ENCODE results near the gene ATP11C.
A peak's percentile ranks its signal among the peaks of the same experiment; 100 is the strongest.

ATP11C gene

GRCh38 chrX:139875841-139876240, 57.0 kb downstream of the ATP11C start:
- no peaks in the 10 kb centered on the region for H3K36me3 ChIP-seq (ENCODE audit: control insufficient read depth in 1 of 2, insufficient read depth in 2 of 2, low read length in 2 of 2)
- H2AFZ ChIP-seq (ENCODE audit: insufficient read depth, low read length, poor library complexity): no peak overlapping the region
- DNase-seq: no peak
- H2AK5ac ChIP-seq (ENCODE audit: low read length): no peak overlapping the region
- H3K4me2 ChIP-seq (ENCODE audit: low read length): no peak overlapping the region
- no peak overlapping the region for H4K8ac ChIP-seq (ENCODE audit: low read depth, low read length)
- no peak overlapping the region for H3K23ac ChIP-seq (ENCODE audit: low read length)
- no CpG with 5 or more reads among the region's 2 CpGs for WGBS (ENCODE audit: extremely low coverage, insufficient coverage, insufficient read length)
- no peak overlapping the region for H3K14ac ChIP-seq (ENCODE audit: low read length)
- H3K9ac ChIP-seq (ENCODE audit: low read length): no peak overlapping the region
- no peaks in the 10 kb centered on the region for H3K79me1 ChIP-seq (ENCODE audit: low read length)
- H2BK120ac ChIP-seq (ENCODE audit: insufficient read depth, low read length, poor library complexity): no peak overlapping the region
- H3K27me3 ChIP-seq (ENCODE audit: insufficient read depth, low read length): no peaks in the 10 kb centered on the region
- no peaks in the 10 kb centered on the region for H3K79me2 ChIP-seq (ENCODE audit: control insufficient read depth, insufficient read depth, low read length, poor library complexity)
- H4K12ac ChIP-seq (ENCODE audit: low read depth, low read length): no peak overlapping the region
- no peaks in the 10 kb centered on the region for H3K9me3 ChIP-seq (ENCODE audit: insufficient read depth, low read depth, low read length)
- H3K18ac ChIP-seq (ENCODE audit: low read length): no peak overlapping the region
- H2BK5ac ChIP-seq (ENCODE audit: low read depth, low read length, poor library complexity): no peak overlapping the region
- no peak overlapping the region for H3K4ac ChIP-seq (ENCODE audit: low read depth, low read length)
- H3K4me3 ChIP-seq (ENCODE audit: low read depth, low read length): no peak overlapping the region
- no peak overlapping the region for H3K27ac ChIP-seq (ENCODE audit: low read depth, low read length)
- no peak overlapping the region for H4K91ac ChIP-seq (ENCODE audit: low read depth, low read length)
- H2BK12ac ChIP-seq (ENCODE audit: low read length): no peak overlapping the region
- peaks cover 0 to 4% of the 10 kb centered on the region in 2 experiments for H3K4me1 ChIP-seq (ENCODE audit: control insufficient read depth in 1 of 2, insufficient read depth in 2 of 2, low read length in 2 of 2)

GRCh38 chrX:139869796-139870195, 63.1 kb downstream of the ATP11C start:
- Histone ChIP-seq H3K4me1 (ENCODE audit: control insufficient read depth in 1 of 2, insufficient read depth in 2 of 2, low read length in 2 of 2) (no peaks in the 10 kb centered on the region), H3K36me3 (ENCODE audit: control insufficient read depth in 1 of 2, insufficient read depth in 2 of 2, low read length in 2 of 2) (no peaks in the 10 kb centered on the region), H3K27me3 (ENCODE audit: insufficient read depth, low read length) (no peaks in the 10 kb centered on the region), H2BK5ac (ENCODE audit: low read depth, low read length, poor library complexity) (no peak overlapping the region), H2AFZ (ENCODE audit: insufficient read depth, low read length, poor library complexity) (no peak overlapping the region), H3K23ac (ENCODE audit: low read length) (no peak overlapping the region), H2BK120ac (ENCODE audit: insufficient read depth, low read length, poor library complexity) (no peak overlapping the region), H3K27ac (ENCODE audit: low read depth, low read length) (no peak overlapping the region), H2BK12ac (ENCODE audit: low read length) (no peak overlapping the region), H3K4me2 (ENCODE audit: low read length) (no peak overlapping the region), H3K9ac (ENCODE audit: low read length) (no peak overlapping the region), H3K18ac (ENCODE audit: low read length) (no peak overlapping the region), H3K14ac (ENCODE audit: low read length) (no peak overlapping the region), H3K9me3 (ENCODE audit: insufficient read depth, low read depth, low read length) (no peaks in the 10 kb centered on the region), H3K79me1 (ENCODE audit: low read length) (no peaks in the 10 kb centered on the region), H4K12ac (ENCODE audit: low read depth, low read length) (no peak overlapping the region), H3K4me3 (ENCODE audit: low read depth, low read length) (no peak overlapping the region), H3K79me2 (ENCODE audit: control insufficient read depth, insufficient read depth, low read length, poor library complexity) (no peaks in the 10 kb centered on the region), H4K91ac (ENCODE audit: low read depth, low read length) (no peak overlapping the region), H2AK5ac (ENCODE audit: low read length) (no peak overlapping the region), H3K4ac (ENCODE audit: low read depth, low read length) (no peak overlapping the region), H4K8ac (ENCODE audit: low read depth, low read length) (no peak overlapping the region)
- no CpG with 5 or more reads among the region's 1 CpG for WGBS (ENCODE audit: extremely low coverage, insufficient coverage, insufficient read length)
- DNase-seq: no peak

- Histone ChIP-seq H3K23ac (ENCODE audit: low read length) (no peak overlapping the region), H3K18ac (ENCODE audit: low read length) (no peak overlapping the region), H2AFZ (ENCODE audit: insufficient read depth, low read length, poor library complexity) (no peak overlapping the region), H3K9ac (ENCODE audit: low read length) (no peak overlapping the region), H2AK5ac (ENCODE audit: low read length) (no peak overlapping the region), H3K27me3 (ENCODE audit: insufficient read depth, low read length) (no peaks in the 10 kb centered on the region), H4K91ac (ENCODE audit: low read depth, low read length) (no peak overlapping the region), H3K36me3 (ENCODE audit: control insufficient read depth in 1 of 2, insufficient read depth in 2 of 2, low read length in 2 of 2) (no peaks in the 10 kb centered on the region), H3K4me3 (ENCODE audit: low read depth, low read length) (no peak overlapping the region), H3K4me1 (ENCODE audit: control insufficient read depth in 1 of 2, insufficient read depth in 2 of 2, low read length in 2 of 2) (peaks cover 2 to 5% of the 10 kb centered on the region in 2 experiments), H3K14ac (ENCODE audit: low read length) (no peak overlapping the region), H4K8ac (ENCODE audit: low read depth, low read length) (no peak overlapping the region), H3K27ac (ENCODE audit: low read depth, low read length) (no peak overlapping the region), H3K4ac (ENCODE audit: low read depth, low read length) (no peak overlapping the region), H4K12ac (ENCODE audit: low read depth, low read length) (no peak overlapping the region), H3K79me1 (ENCODE audit: low read length) (no peaks in the 10 kb centered on the region), H2BK120ac (ENCODE audit: insufficient read depth, low read length, poor library complexity) (no peak overlapping the region), H2BK12ac (ENCODE audit: low read length) (no peak overlapping the region), H3K79me2 (ENCODE audit: control insufficient read depth, insufficient read depth, low read length, poor library complexity) (no peaks in the 10 kb centered on the region), H2BK5ac (ENCODE audit: low read depth, low read length, poor library complexity) (no peak overlapping the region), H3K9me3 (ENCODE audit: insufficient read depth, low read depth, low read length) (no peaks in the 10 kb centered on the region), H3K4me2 (ENCODE audit: low read length) (no peak overlapping the region)
- no peak for DNase-seq
- no CpG with 5 or more reads among the region's 3 CpGs for WGBS (ENCODE audit: extremely low coverage, insufficient coverage, insufficient read length)
These were observed 68.2 kb downstream of the ATP11C start for GRCh38 chrX:139864640-139865039.

- Histone ChIP-seq H3K9ac (ENCODE audit: low read length) (no peak overlapping the region), H2BK12ac (ENCODE audit: low read length) (no peak overlapping the region), H2AK5ac (ENCODE audit: low read length) (no peak overlapping the region), H2BK120ac (ENCODE audit: insufficient read depth, low read length, poor library complexity) (no peak overlapping the region), H2AFZ (ENCODE audit: insufficient read depth, low read length, poor library complexity) (no peak overlapping the region), H3K4me1 (ENCODE audit: control insufficient read depth in 1 of 2, insufficient read depth in 2 of 2, low read length in 2 of 2) (peaks cover 2 to 5% of the 10 kb centered on the region in 2 experiments), H3K9me3 (ENCODE audit: insufficient read depth, low read depth, low read length) (no peaks in the 10 kb centered on the region), H3K4me3 (ENCODE audit: low read depth, low read length) (no peak overlapping the region), H3K14ac (ENCODE audit: low read length) (no peak overlapping the region), H3K4ac (ENCODE audit: low read depth, low read length) (no peak overlapping the region), H4K91ac (ENCODE audit: low read depth, low read length) (no peak overlapping the region), H2BK5ac (ENCODE audit: low read depth, low read length, poor library complexity) (no peak overlapping the region), H3K27ac (ENCODE audit: low read depth, low read length) (no peak overlapping the region), H3K23ac (ENCODE audit: low read length) (no peak overlapping the region), H4K12ac (ENCODE audit: low read depth, low read length) (no peak overlapping the region), H3K36me3 (ENCODE audit: control insufficient read depth in 1 of 2, insufficient read depth in 2 of 2, low read length in 2 of 2) (no peaks in the 10 kb centered on the region), H3K79me1 (ENCODE audit: low read length) (no peaks in the 10 kb centered on the region), H3K18ac (ENCODE audit: low read length) (no peak overlapping the region), H3K79me2 (ENCODE audit: control insufficient read depth, insufficient read depth, low read length, poor library complexity) (no peaks in the 10 kb centered on the region), H3K4me2 (ENCODE audit: low read length) (no peak overlapping the region), H3K27me3 (ENCODE audit: insufficient read depth, low read length) (no peaks in the 10 kb centered on the region), H4K8ac (ENCODE audit: low read depth, low read length) (peak overlapping the region; percentile 28)
- no CpG with 5 or more reads among the region's 5 CpGs for WGBS (ENCODE audit: extremely low coverage, insufficient coverage, insufficient read length)
- DNase-seq: no peak
These were observed 70.6 kb downstream of the ATP11C start for GRCh38 chrX:139862208-139862607.
